ENCODE measurements around the gene TMCC2.

- TF ChIP-seq CTCF (IDR thresholded peaks at IDR 0.05) (no peak), EP300 (IDR thresholded peaks at IDR 0.05) (no peak)
Observed at GRCh38 chr1:205236951-205237475, 9.3 kb downstream of the TMCC2 start.
